Nephron progenitor cell (in vitro differentiated cells): ENCODE data around the gene HNRNPR.
A peak's percentile ranks its signal among the peaks of the same experiment; 100 is the strongest.
"Not testable (repeated sequence)": the region's sequence is repeated elsewhere in the genome, so short reads cannot be mapped to it uniquely, and the experiment has no call there.

ENCODE experiments used
- DNase-seq: peaks from one replicate; pipeline ENCODE4 v3.0.0; 2021
- H3K27ac Mint-ChIP-seq: 2 replicates; pipeline ENCODE4 v1.8.0; 2021; ENCODE audit warnings: mild to moderate bottlenecking, moderate library complexity, mixed read lengths
- H3K27me3 Mint-ChIP-seq: 2 replicates; pipeline ENCODE4 v1.8.0; 2021; ENCODE audit warnings: mild to moderate bottlenecking, low read depth, mixed read lengths; ENCODE audit not compliant: poor library complexity
- H3K36me3 Mint-ChIP-seq: 2 replicates; pipeline ENCODE4 v1.8.0; 2021; ENCODE audit warnings: low read depth, mixed read lengths
- H3K4me1 Mint-ChIP-seq: 2 replicates; pipeline ENCODE4 v1.8.0; 2021; ENCODE audit warnings: mixed read lengths
- H3K4me3 Mint-ChIP-seq: 2 replicates; pipeline ENCODE4 v1.8.0; 2021; ENCODE audit warnings: mild to moderate bottlenecking, moderate library complexity, mixed read lengths
- H3K9me3 Mint-ChIP-seq: 2 replicates; pipeline ENCODE4 v1.8.0; 2021; ENCODE audit warnings: mild to moderate bottlenecking, moderate library complexity, mixed read lengths
- CTCF ChIP-seq: fragments of 200-600 bp; sonication (generic); IDR thresholded peaks from 2 replicates; pipeline ENCODE4 v1.5.0; 2021; ENCODE audit warnings: antibody characterized with exemption

HNRNPR gene

GRCh38 chr1:23282957-23283356, 61.1 kb downstream of the HNRNPR start:
- Mint-ChIP-seq H3K27ac (no peak overlapping the region), H3K4me1 (peaks cover 9% of the 10 kb centered on the region), H3K27me3 (no peaks in the 10 kb centered on the region), H3K9me3 (no peaks in the 10 kb centered on the region), H3K36me3 (peaks cover 76% of the 10 kb centered on the region), H3K4me3 (no peak overlapping the region)
- no peak for DNase-seq
- TF ChIP-seq CTCF = no peak

GRCh38 chr1:23278717-23279116, 65.4 kb downstream of the HNRNPR start:
- no peak for DNase-seq
- peaks cover 3% of the 10 kb centered on the region for H3K27me3 Mint-ChIP-seq

DNA sequence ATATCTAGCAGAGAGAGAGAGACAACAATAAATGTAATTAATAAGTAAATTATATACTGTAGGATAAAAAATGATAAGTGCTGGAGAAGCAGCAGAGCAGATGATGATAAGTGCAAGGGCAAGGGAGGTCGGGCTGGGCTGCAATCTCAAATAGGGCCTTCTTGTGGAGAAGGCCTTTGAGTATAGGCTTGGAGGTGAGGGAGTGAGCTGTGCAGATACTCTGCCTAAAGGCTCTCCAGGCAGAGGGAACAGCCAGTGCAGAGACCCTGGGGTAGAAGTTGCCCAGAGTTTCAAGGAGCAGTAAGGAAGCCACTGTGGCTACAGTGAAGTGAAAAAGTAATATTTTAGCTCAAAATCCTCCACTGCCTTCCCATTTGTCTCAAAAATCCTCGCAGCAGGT, 67.6 kb downstream of the HNRNPR start:
- H3K4me3 Mint-ChIP-seq = no peak overlapping the region
- H3K27ac Mint-ChIP-seq = no peak overlapping the region
- H3K36me3 Mint-ChIP-seq = peaks cover 29% of the 10 kb centered on the region
- DNase-seq = no peak
- peaks cover 5% of the 10 kb centered on the region for H3K4me1 Mint-ChIP-seq
- H3K27me3 Mint-ChIP-seq = peaks cover 9% of the 10 kb centered on the region
- no peak for TF ChIP-seq CTCF
- H3K9me3 Mint-ChIP-seq = no peaks in the 10 kb centered on the region

More at GRCh38 chr1:23278717-23279116, 65.4 kb downstream of the HNRNPR start:
- no peak for TF ChIP-seq CTCF
- H3K9me3 Mint-ChIP-seq = no peaks in the 10 kb centered on the region
- peaks cover 5% of the 10 kb centered on the region for H3K4me1 Mint-ChIP-seq
- peaks cover 37% of the 10 kb centered on the region for H3K36me3 Mint-ChIP-seq
- no peak overlapping the region for H3K4me3 Mint-ChIP-seq
- H3K27ac Mint-ChIP-seq = peak overlapping the region; percentile 21

- Mint-ChIP-seq H3K9me3 (no peaks in the 10 kb centered on the region), H3K27ac (no peak overlapping the region), H3K4me3 (no peak overlapping the region), H3K27me3 (peaks cover 12% of the 10 kb centered on the region), H3K4me1 (no peaks in the 10 kb centered on the region), H3K36me3 (peaks cover 6% of the 10 kb centered on the region)
- no peak for DNase-seq
- TF ChIP-seq CTCF = no peak
These were observed 70.0 kb downstream of the HNRNPR start for GRCh38 chr1:23274134-23274505.

DNA sequence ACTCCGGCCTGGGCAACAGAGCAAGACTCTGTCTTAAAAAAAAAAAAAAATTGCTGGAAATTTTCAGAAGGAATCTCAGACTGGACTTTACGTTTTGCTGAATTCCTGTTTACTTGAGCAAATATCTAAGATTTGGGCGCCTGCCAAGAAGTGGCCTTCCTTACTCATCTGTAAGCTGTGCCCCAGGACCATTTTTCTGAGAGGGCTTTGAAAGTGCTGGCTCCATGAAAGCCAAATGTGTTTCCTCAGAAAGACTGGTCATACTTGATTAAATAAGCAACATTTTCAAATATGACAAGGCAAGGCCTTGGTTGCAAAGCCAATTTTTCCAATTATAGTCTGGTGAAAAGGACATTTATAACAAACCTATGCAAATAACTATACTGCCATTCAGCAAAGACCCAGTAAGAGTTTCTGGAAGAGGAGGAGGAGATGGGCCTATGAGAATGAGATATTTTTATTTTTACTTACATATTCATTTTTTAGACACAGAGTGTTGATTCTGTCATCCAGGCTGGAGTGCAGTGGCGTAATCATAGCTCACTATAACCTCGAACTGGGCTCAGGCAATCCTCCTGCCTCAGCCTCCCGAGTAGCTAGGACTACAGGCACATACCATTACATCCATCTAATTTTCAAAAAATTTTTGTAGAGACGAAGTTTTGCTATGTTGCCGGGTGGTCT, 70.5 kb downstream of the HNRNPR start:
- DNase-seq = no peak
- Mint-ChIP-seq H3K4me1 (no peaks in the 10 kb centered on the region), H3K9me3 (no peaks in the 10 kb centered on the region), H3K27ac (no peak overlapping the region), H3K36me3 (peaks cover 1% of the 10 kb centered on the region), H3K27me3 (peaks cover 12% of the 10 kb centered on the region), H3K4me3 (no peak overlapping the region)
- TF ChIP-seq CTCF = no peak

GRCh38 chr1:23263380-23263887, 80.7 kb downstream of the HNRNPR start:
- peaks cover 3% of the 10 kb centered on the region for H3K27me3 Mint-ChIP-seq
- peaks cover 9% of the 10 kb centered on the region for H3K4me1 Mint-ChIP-seq
- H3K27ac Mint-ChIP-seq = no peak overlapping the region
- no peak for DNase-seq
- peaks cover 1% of the 10 kb centered on the region for H3K9me3 Mint-ChIP-seq
- no peaks in the 10 kb centered on the region for H3K36me3 Mint-ChIP-seq
- H3K4me3 Mint-ChIP-seq = no peak overlapping the region
- no peak for TF ChIP-seq CTCF

- not testable (repeated sequence) for H3K27ac Mint-ChIP-seq, H3K4me1 Mint-ChIP-seq, H3K27me3 Mint-ChIP-seq, DNase-seq, H3K36me3 Mint-ChIP-seq, H3K4me3 Mint-ChIP-seq
- peaks cover 14% of the 10 kb centered on the region for H3K9me3 Mint-ChIP-seq
These were observed 86.0 kb downstream of the HNRNPR start for GRCh38 chr1:23258082-23258481.

DNA sequence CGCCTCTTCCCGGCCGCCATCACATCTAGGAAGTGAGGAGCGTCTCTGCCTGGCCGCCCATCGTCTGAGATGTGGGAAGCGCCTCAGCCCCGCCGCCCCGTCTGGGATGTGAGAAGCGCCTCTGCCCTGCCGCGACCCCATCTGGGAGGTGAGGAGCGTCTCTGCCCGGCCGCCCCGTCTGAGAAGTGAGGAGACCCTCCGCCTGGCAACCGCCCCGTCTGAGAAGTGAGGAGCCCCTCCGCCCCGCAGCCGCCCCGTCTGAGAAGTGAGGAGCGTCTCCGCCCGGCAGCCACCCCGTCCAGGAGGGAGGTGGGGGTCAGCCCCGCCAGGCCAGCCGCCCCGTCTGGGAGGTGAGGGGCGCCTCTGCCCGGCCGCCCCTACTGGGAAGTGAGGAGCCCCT, 86.7 kb downstream of the HNRNPR start:
- DNase-seq, H3K4me3 Mint-ChIP-seq, H3K27ac Mint-ChIP-seq, H3K4me1 Mint-ChIP-seq, H3K36me3 Mint-ChIP-seq, H3K27me3 Mint-ChIP-seq: not testable (repeated sequence)
- H3K9me3 Mint-ChIP-seq = peaks cover 14% of the 10 kb centered on the region
